T-cell (primary cell): ENCODE measurements around the gene LRP1B. TPM values are rescaled to one million over a fixed set of nuclear protein-coding genes. Genes with fewer than 3 reads are reported as not detected.
"Not testable (repeated sequence)": the region's sequence is repeated elsewhere in the genome, so short reads cannot be mapped to it uniquely, and the experiment has no call there.

ENCODE experiments used
- ATAC-seq, 4 experiments: fragments of 200-7000 bp in 3 of 4; fragments of 150-1000 bp in 1 of 4; cut with Tn5 transposase; replicated peaks in 1 of 4; 1 replicate in 3 of 4; 2 replicates in 1 of 4; pipeline ENCODE4 v1.10.0; 2021; ENCODE audit warnings: moderate library complexity in 3 of 4, mild to moderate bottlenecking in 2 of 4, moderate number of reproducible peaks in 1 of 4
- CTCF ChIA-PET, 2 donors: fragments of 300-600 bp; sonication (Branson Sonifier 250); formaldehyde crosslinking; loops; one replicate each; lab custom pipeline; 2022; ENCODE audit warnings: antibody characterized with exemption in 2 of 2; lab: Charles Lee
- POLR2A ChIA-PET, 2 donors: fragments of 300-600 bp; sonication (Branson Sonifier 250); formaldehyde crosslinking; loops; one replicate each; lab custom pipeline; 2022; ENCODE audit warnings: antibody characterized with exemption in 2 of 2; lab: Charles Lee
- DNase-seq, 35 experiments: peaks; one replicate each; pipeline versions ENCODE4 v3.0.0 to v3.0.0-alpha.2; 2013 to 2023
- H3K27ac ChIP-seq: one replicate; pipeline ENCODE4 v1.5.1; 2013; ENCODE audit warnings: low read length
- H3K27me3 ChIP-seq, 2 experiments: replicated peaks in 1 of 2; 1 replicate in 1 of 2; 2 replicates in 1 of 2; pipeline versions ENCODE4 v1.6.1 to v1.7.0; 2013; ENCODE audit warnings: low read length in 1 of 2, mixed read lengths in 1 of 2; ENCODE audit not compliant: control insufficient read depth in 2 of 2, insufficient read depth in 2 of 2; ENCODE audit errors: extremely low read depth in 1 of 2
- H3K36me3 ChIP-seq, 2 donors: 1 replicate in 1 of 2; 2 replicates in 1 of 2; pipeline versions ENCODE4 v1.6.1 to v1.7.0; 2013; ENCODE audit warnings: low read length in 1 of 2; ENCODE audit not compliant: control insufficient read depth in 2 of 2, insufficient read depth in 1 of 2; ENCODE audit errors: extremely low read depth in 1 of 2
- H3K4me1 ChIP-seq, 2 experiments: 1 replicate in 1 of 2; 2 replicates in 1 of 2; pipeline versions ENCODE4 v1.6.1 to v1.7.0; 2013; ENCODE audit warnings: low read length in 2 of 2, mixed read lengths in 1 of 2; ENCODE audit not compliant: insufficient read depth in 2 of 2, control insufficient read depth in 1 of 2; ENCODE audit errors: extremely low read depth in 1 of 2
- H3K4me3 ChIP-seq, 2 donors: 1 replicate in 1 of 2; 2 replicates in 1 of 2; pipeline versions ENCODE4 v1.5.1 to v1.7.0; 2013; ENCODE audit warnings: mild to moderate bottlenecking in 2 of 2, low read length in 1 of 2, moderate library complexity in 1 of 2; ENCODE audit not compliant: control insufficient read depth in 1 of 2; ENCODE audit errors: extremely low read depth in 1 of 2
- H3K9me3 ChIP-seq: 2 replicates; pipeline ENCODE4 v1.7.0; 2013
- H3K27ac Mint-ChIP-seq, 2 donors: one replicate each; pipeline ENCODE4 v1.8.0; 2020 to 2021; ENCODE audit warnings: mild to moderate bottlenecking in 2 of 2, mixed read lengths in 2 of 2
- H3K27me3 Mint-ChIP-seq, 2 donors: one replicate each; pipeline ENCODE4 v1.8.0; 2021 to 2022; ENCODE audit warnings: mixed read lengths in 2 of 2
- H3K36me3 Mint-ChIP-seq: one replicate; pipeline ENCODE4 v1.8.0; 2021; ENCODE audit warnings: mixed read lengths
- H3K4me1 Mint-ChIP-seq, 3 donors: one replicate each; pipeline ENCODE4 v1.8.0; 2020 to 2022; ENCODE audit warnings: mixed read lengths in 3 of 3, mild to moderate bottlenecking in 1 of 3
- H3K4me3 Mint-ChIP-seq, 3 donors: one replicate each; pipeline ENCODE4 v1.8.0; 2020 to 2022; ENCODE audit warnings: mild to moderate bottlenecking in 3 of 3, mixed read lengths in 3 of 3, moderate library complexity in 3 of 3
- H3K9me3 Mint-ChIP-seq, 3 donors: one replicate each; pipeline ENCODE4 v1.8.0; 2020 to 2022; ENCODE audit warnings: mixed read lengths in 3 of 3
- WGBS: methylation state at CpG from one replicate; pipeline ENCODE4 v1.1.5; 2013; ENCODE audit warnings: missing lambda C conversion rate; ENCODE audit not compliant: insufficient coverage; 5-methylcytosine and 5-hydroxymethylcytosine counted together
- total RNA-seq, 35 experiments: library from RNA in 6 of 35; stranded (reverse) in 6 of 35; fragments of 120-200 nt in 1 of 35; gene quantifications; one replicate each; pipeline versions ENCODE4 v1.2.1 to v1.2.4 and lab custom pipeline; 2013 to 2026

The LRP1B gene
- total RNA-seq, 5 donors from 2014 or later (not counting 1 experiment from before 2014, with no cell fraction given) = not detected

DNA sequence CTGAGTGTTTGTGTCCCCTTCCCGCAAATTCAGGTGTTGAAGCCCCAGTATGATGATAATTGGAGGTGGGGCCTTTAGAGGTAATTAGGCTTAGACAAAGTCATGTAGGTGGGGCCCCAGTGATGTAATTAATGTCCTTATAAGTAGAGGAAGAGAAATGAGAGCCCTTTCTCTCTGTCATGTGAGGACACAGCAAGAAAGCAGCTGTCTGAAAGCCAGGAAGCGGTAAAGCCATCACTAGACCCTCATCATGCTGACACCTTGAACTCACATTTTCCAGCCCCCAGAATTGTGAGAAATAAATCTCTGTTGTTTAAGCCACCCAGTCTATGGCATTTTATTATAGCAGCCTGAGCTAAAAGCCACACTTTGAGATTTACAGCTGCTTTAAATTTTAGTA is 1580.0 kb downstream of the LRP1B start:
- H3K36me3 Mint-ChIP-seq = no peaks in the 10 kb centered on the region
- H3K9me3 Mint-ChIP-seq = peaks cover 11 to 19% (median 12%) of the 10 kb centered on the region in 3 donors
- DNase-seq (no peak), ATAC-seq (no peak)
- Histone ChIP-seq H3K36me3 (no peaks in the 10 kb centered on the region), H3K27ac (no peak overlapping the region), H3K27me3 (no peaks in the 10 kb centered on the region), H3K4me1 (no peaks in the 10 kb centered on the region), H3K4me3 (no peak overlapping the region), H3K9me3 (no peaks in the 10 kb centered on the region)
- ChIA-PET POLR2A (no interaction called here), CTCF (no interaction called here)
- H3K4me1 Mint-ChIP-seq = no peaks in the 10 kb centered on the region
- no peaks in the 10 kb centered on the region for H3K27me3 Mint-ChIP-seq
- H3K27ac Mint-ChIP-seq = no peak overlapping the region
- H3K4me3 Mint-ChIP-seq = no peak overlapping the region
- 73% methylated on average over 2 of the region's 2 CpGs for WGBS

DNA sequence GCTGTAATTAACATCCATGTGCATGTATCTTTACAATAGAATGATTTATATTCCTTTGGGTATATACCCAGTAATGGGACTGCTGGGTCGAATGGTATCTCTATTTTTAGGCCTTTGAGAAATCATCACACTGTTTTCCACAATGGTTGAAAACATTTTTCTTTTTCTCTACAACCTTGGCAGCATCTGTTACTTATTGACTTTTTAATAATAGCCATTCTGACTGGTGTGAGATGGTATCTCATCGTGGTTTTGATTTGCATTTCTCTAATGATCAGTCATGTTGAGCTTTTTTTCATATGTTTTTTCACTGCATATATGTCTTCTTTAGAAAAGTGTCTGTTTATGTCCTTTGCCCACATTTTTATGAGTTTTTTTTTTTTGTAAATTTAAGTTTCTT is 1586.0 kb downstream of the LRP1B start:
- ATAC-seq, H3K4me1 ChIP-seq, POLR2A ChIA-PET, H3K27ac Mint-ChIP-seq, CTCF ChIA-PET, H3K27me3 ChIP-seq, H3K4me3 Mint-ChIP-seq, H3K36me3 Mint-ChIP-seq, H3K36me3 ChIP-seq, H3K27me3 Mint-ChIP-seq, H3K4me1 Mint-ChIP-seq, H3K27ac ChIP-seq, H3K4me3 ChIP-seq, H3K9me3 ChIP-seq, DNase-seq: not testable (repeated sequence)
- no CpG with 5 or more reads among the region's 2 CpGs for whole genome bisulfite sequencing
- H3K9me3 Mint-ChIP-seq = peaks cover 16 to 29% (median 29%) of the 10 kb centered on the region in 3 donors

DNA sequence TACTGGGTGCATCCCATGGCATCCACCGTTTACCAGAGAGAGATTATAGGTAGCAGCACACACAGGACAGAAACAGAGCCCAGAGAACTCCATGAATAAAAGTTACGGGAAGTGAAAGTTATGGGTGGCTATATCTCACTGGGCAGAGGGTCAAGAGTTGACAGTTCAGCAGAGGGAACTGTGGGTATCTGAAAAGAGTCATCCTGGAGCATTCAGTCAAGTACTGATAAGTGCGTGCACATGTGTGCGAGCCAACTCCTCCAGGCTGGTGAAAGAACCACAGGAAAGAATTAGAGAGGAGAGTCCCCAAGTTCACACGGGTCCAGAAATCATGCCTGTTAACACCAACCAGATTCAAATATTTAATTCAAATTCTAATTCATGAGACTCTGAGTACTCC is 1588.2 kb downstream of the LRP1B start:
- Histone ChIP-seq H3K36me3 (no peaks in the 10 kb centered on the region), H3K4me1 (no peaks in the 10 kb centered on the region), H3K27me3 (no peaks in the 10 kb centered on the region), H3K9me3 (no peaks in the 10 kb centered on the region), H3K4me3 (no peak overlapping the region), H3K27ac (no peak overlapping the region)
- ATAC-seq (no peak), DNase-seq (no peak)
- ChIA-PET POLR2A (no interaction called here), CTCF (no interaction called here)
- H3K4me3 Mint-ChIP-seq = no peak overlapping the region
- no peaks in the 10 kb centered on the region for H3K27me3 Mint-ChIP-seq
- peaks cover 16 to 32% (median 29%) of the 10 kb centered on the region in 3 donors for H3K9me3 Mint-ChIP-seq
- no peaks in the 10 kb centered on the region for H3K4me1 Mint-ChIP-seq
- no peaks in the 10 kb centered on the region for H3K36me3 Mint-ChIP-seq
- WGBS = 93% methylated on average over 4 of the region's 5 CpGs
- H3K27ac Mint-ChIP-seq = no peak overlapping the region

DNA sequence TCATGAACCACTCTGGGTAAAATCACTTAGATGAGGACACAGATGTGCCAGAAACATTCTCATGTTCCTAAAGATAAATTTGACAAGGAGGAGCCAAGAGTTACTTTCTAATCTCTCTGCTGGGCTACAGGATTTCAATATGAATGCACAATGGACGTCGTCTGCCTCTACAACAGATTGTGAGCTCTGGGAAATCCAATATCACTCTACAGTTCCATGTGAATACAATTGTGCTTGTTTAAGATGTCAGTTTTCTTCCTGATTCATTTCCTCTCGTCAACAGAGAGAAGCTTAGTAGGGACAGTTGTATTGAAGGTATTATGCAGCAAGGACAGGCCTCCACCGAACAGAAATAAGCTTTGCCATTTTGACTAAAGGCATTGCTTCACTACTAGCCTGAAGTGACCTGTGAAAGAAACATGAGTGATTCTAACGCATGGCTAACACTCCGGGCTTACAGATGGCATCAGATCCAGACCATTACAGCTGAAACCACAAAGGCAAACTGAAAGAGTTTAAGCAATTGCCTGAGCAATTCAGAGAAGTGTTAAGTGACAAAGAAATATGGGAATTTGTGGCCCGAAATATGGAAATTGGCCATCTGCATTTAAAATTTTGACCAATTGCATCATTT is 1591.5 kb downstream of the LRP1B start:
- Mint-ChIP-seq H3K9me3 (peaks cover under 1 to 17% (median 11%) of the 10 kb centered on the region in 3 donors), H3K4me1 (no peaks in the 10 kb centered on the region)

GRCh38 chr2:140529706-140530105 is 1601.1 kb downstream of the LRP1B start:
- H3K4me1 ChIP-seq = no peaks in the 10 kb centered on the region
- H3K9me3 ChIP-seq = no peaks in the 10 kb centered on the region
- WGBS = no CpG with 5 or more reads among the region's 2 CpGs
- H3K4me3 Mint-ChIP-seq = no peak overlapping the region
- no peak for ATAC-seq
- ChIA-PET POLR2A (no interaction called here), CTCF (no interaction called here)
- no peaks in the 10 kb centered on the region for H3K27me3 ChIP-seq
- no peaks in the 10 kb centered on the region for H3K27me3 Mint-ChIP-seq
- no peaks in the 10 kb centered on the region for H3K4me1 Mint-ChIP-seq
- no peaks in the 10 kb centered on the region for H3K36me3 ChIP-seq
- no peak overlapping the region for H3K4me3 ChIP-seq
- H3K27ac Mint-ChIP-seq = no peak overlapping the region
- no peak for DNase-seq
- H3K36me3 Mint-ChIP-seq = no peaks in the 10 kb centered on the region
- H3K27ac ChIP-seq = no peak overlapping the region
- peaks cover 14 to 20% (median 16%) of the 10 kb centered on the region in 3 donors for H3K9me3 Mint-ChIP-seq

More for the DNA sequence above, 1591.5 kb downstream of the LRP1B start:
- H3K4me3 Mint-ChIP-seq = no peak overlapping the region
- DNase-seq = no peak
- no peaks in the 10 kb centered on the region for H3K27me3 ChIP-seq
- H3K27ac ChIP-seq = no peak overlapping the region
- H3K4me3 ChIP-seq = no peak overlapping the region
- CTCF ChIA-PET = no interaction called here
- H3K36me3 Mint-ChIP-seq = no peaks in the 10 kb centered on the region
- no peak overlapping the region for H3K27ac Mint-ChIP-seq
- no peak for ATAC-seq
- H3K9me3 ChIP-seq = no peaks in the 10 kb centered on the region
- H3K36me3 ChIP-seq = no peaks in the 10 kb centered on the region
- WGBS = 68% methylated on average over 3 of the region's 7 CpGs
- no peaks in the 10 kb centered on the region for H3K4me1 ChIP-seq
- H3K27me3 Mint-ChIP-seq = no peaks in the 10 kb centered on the region
- POLR2A ChIA-PET = no interaction called here

DNA sequence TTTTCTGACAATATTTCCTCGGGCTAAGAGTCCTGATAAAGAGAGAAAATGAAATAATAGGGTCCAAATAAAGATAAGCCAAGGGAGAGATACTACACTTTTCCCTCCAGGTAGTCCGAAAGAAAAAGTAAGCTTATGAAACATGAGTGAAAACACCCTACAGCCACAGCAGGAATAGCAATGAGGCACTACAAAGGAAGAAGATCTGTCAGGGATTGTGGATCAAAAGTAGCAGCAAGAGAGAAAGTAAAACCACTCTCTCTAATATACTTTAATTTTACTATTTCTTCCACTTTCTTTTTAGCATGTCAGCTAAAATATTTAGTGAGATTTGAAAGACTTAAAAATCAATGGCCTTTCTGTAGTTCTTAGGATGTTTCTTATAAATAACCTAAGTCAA is 1601.8 kb downstream of the LRP1B start:
- no peaks in the 10 kb centered on the region for H3K36me3 ChIP-seq
- H3K4me1 Mint-ChIP-seq = no peaks in the 10 kb centered on the region
- no peaks in the 10 kb centered on the region for H3K27me3 ChIP-seq
- no peak for ATAC-seq
- CTCF ChIA-PET = interaction anchor here in 1 of 2 donors (0.6 kb wide), 1 partner anchor 808 kb away, joined by 8 read pairs; no protein-coding TSS in a partner anchor
- no peak overlapping the region for H3K27ac ChIP-seq
- WGBS = no CpG with 5 or more reads among the region's 2 CpGs
- no peaks in the 10 kb centered on the region for H3K36me3 Mint-ChIP-seq
- peaks cover 14 to 25% (median 14%) of the 10 kb centered on the region in 3 donors for H3K9me3 Mint-ChIP-seq
- DNase-seq = no peak
- no peaks in the 10 kb centered on the region for H3K4me1 ChIP-seq
- H3K27ac Mint-ChIP-seq = no peak overlapping the region
- no peak overlapping the region for H3K4me3 ChIP-seq
- H3K27me3 Mint-ChIP-seq = no peaks in the 10 kb centered on the region
- POLR2A ChIA-PET = no interaction called here
- no peaks in the 10 kb centered on the region for H3K9me3 ChIP-seq
- H3K4me3 Mint-ChIP-seq = no peak overlapping the region

GRCh38 chr2:140526575-140526974 is 1604.2 kb downstream of the LRP1B start:
- POLR2A ChIA-PET = no interaction called here

More at GRCh38 chr2:140526575-140526974, 1604.2 kb downstream of the LRP1B start:
- H3K27ac ChIP-seq = no peak overlapping the region
- no peak overlapping the region for H3K4me3 Mint-ChIP-seq
- no peaks in the 10 kb centered on the region for H3K36me3 ChIP-seq
- H3K27me3 Mint-ChIP-seq = no peaks in the 10 kb centered on the region
- no peaks in the 10 kb centered on the region for H3K4me1 ChIP-seq
- no peaks in the 10 kb centered on the region for H3K9me3 ChIP-seq
- no peaks in the 10 kb centered on the region for H3K36me3 Mint-ChIP-seq
- no peak for DNase-seq
- no peak for ATAC-seq
- peaks cover 10 to 26% (median 14%) of the 10 kb centered on the region in 3 donors for H3K9me3 Mint-ChIP-seq
- H3K4me1 Mint-ChIP-seq = no peaks in the 10 kb centered on the region
- CTCF ChIA-PET = no interaction called here
- H3K27me3 ChIP-seq = no peaks in the 10 kb centered on the region
- H3K27ac Mint-ChIP-seq = no peak overlapping the region
- no peak overlapping the region for H3K4me3 ChIP-seq
